Measurements from ENCODE around the gene LAMB4. TPM values are rescaled to one million over a fixed set of nuclear protein-coding genes. Genes with fewer than 3 reads are reported as not detected.

The LAMB4 gene
- total RNA-seq, 2 donors from 2014 or later: 0.26 to 2.0 TPM

GRCh38 chr7:108076156-108076555 is 54.0 kb downstream of the LAMB4 start:
- intact Hi-C loops (cut with DNase I): no loop called here
- no peak for DNase-seq
- no peak for ATAC-seq
- Histone ChIP-seq H3K27me3 (no peaks in the 10 kb centered on the region), H3K27ac (no peak overlapping the region), H3K4me3 (no peak overlapping the region), H3K4me1 (no peaks in the 10 kb centered on the region), H3K9me3 (no peaks in the 10 kb centered on the region), H3K36me3 (replicated peaks in 1 of 2; ENCODE audit: insufficient read depth in 1 of 2, low read depth in 2 of 2) (no peaks in the 10 kb centered on the region)
- TF ChIP-seq CTCF (IDR thresholded peaks at IDR 0.05) (no peak), POLR2A (IDR thresholded peaks at IDR 0.05) (no peak)

- WGBS, 2 donors: 89 to 95% methylated on average over 2 to 3 of the region's 3 CpGs
- no peak overlapping the region for H3K4me3 ChIP-seq
- DNase-seq: no peak
- H3K27ac ChIP-seq: no peak overlapping the region
- no peaks in the 10 kb centered on the region for H3K4me1 ChIP-seq
- no peaks in the 10 kb centered on the region for H3K9me3 ChIP-seq
- no peak for ATAC-seq
- no peaks in the 10 kb centered on the region for H3K27me3 ChIP-seq
- H3K36me3 ChIP-seq (replicated peaks in 1 of 2; ENCODE audit: insufficient read depth in 1 of 2, low read depth in 2 of 2): no peaks in the 10 kb centered on the region
- intact Hi-C loops (cut with DNase I): no loop called here
- no peak for TF ChIP-seq CTCF (IDR thresholded peaks at IDR 0.05)
- TF ChIP-seq POLR2A (IDR thresholded peaks at IDR 0.05): no peak
Observed at GRCh38 chr7:108073305-108074070, 56.7 kb downstream of the LAMB4 start.

GRCh38 chr7:108072739-108073138 is 57.4 kb downstream of the LAMB4 start:
- TF ChIP-seq CTCF (IDR thresholded peaks at IDR 0.05) (no peak), POLR2A (IDR thresholded peaks at IDR 0.05) (no peak)
- Histone ChIP-seq H3K27me3 (no peaks in the 10 kb centered on the region), H3K4me1 (no peaks in the 10 kb centered on the region), H3K9me3 (no peaks in the 10 kb centered on the region), H3K4me3 (no peak overlapping the region), H3K36me3 (replicated peaks in 1 of 2; ENCODE audit: insufficient read depth in 1 of 2, low read depth in 2 of 2) (no peaks in the 10 kb centered on the region), H3K27ac (no peak overlapping the region)
- ATAC-seq (no peak), DNase-seq (no peak)
- WGBS, 2 donors: 84 to 92% methylated on average over 2 of the region's 2 CpGs
- intact Hi-C loops (cut with DNase I): no loop called here

GRCh38 chr7:108072116-108072515 is 58.0 kb downstream of the LAMB4 start:
- no peak for TF ChIP-seq CTCF (IDR thresholded peaks at IDR 0.05)
- no peak for TF ChIP-seq POLR2A (IDR thresholded peaks at IDR 0.05)
- intact Hi-C loops (cut with DNase I): no loop called here
- Histone ChIP-seq H3K27me3 (no peaks in the 10 kb centered on the region), H3K4me3 (no peak overlapping the region), H3K36me3 (replicated peaks in 1 of 2; ENCODE audit: insufficient read depth in 1 of 2, low read depth in 2 of 2) (no peaks in the 10 kb centered on the region), H3K4me1 (no peaks in the 10 kb centered on the region), H3K27ac (no peak overlapping the region), H3K9me3 (no peaks in the 10 kb centered on the region)
- DNase-seq (no peak), ATAC-seq (no peak)
- 97 to 98% methylated on average over 2 of the region's 2 CpGs for WGBS, 2 donors

GRCh38 chr7:108071551-108071950 is 58.6 kb downstream of the LAMB4 start:
- H3K36me3 ChIP-seq (replicated peaks in 1 of 2; ENCODE audit: insufficient read depth in 1 of 2, low read depth in 2 of 2): no peaks in the 10 kb centered on the region
- DNase-seq: no peak
- WGBS, 2 donors: 78 to 91% methylated on average over 1 of the region's 1 CpG
- no peaks in the 10 kb centered on the region for H3K27me3 ChIP-seq
- H3K4me1 ChIP-seq: no peaks in the 10 kb centered on the region
- H3K9me3 ChIP-seq: no peaks in the 10 kb centered on the region
- intact Hi-C loops (cut with DNase I): no loop called here
- no peak for TF ChIP-seq CTCF (IDR thresholded peaks at IDR 0.05)
- TF ChIP-seq POLR2A (IDR thresholded peaks at IDR 0.05): no peak
- no peak overlapping the region for H3K27ac ChIP-seq
- no peak overlapping the region for H3K4me3 ChIP-seq
- no peak for ATAC-seq

All from body of pancreas (tissue), 4 donors.